ENCODE results near the gene NR2E1.

Gene NR2E1

GRCh38 chr6:108165714-108166663 is at the start of gene NR2E1:
TSS of gene NR2E1 (plus strand) at chr6:108166022. CDS start at chr6:108166766, 744 bp downstream.
- no peak for DNase-seq (ENCODE audit: low spot score)

DNA sequence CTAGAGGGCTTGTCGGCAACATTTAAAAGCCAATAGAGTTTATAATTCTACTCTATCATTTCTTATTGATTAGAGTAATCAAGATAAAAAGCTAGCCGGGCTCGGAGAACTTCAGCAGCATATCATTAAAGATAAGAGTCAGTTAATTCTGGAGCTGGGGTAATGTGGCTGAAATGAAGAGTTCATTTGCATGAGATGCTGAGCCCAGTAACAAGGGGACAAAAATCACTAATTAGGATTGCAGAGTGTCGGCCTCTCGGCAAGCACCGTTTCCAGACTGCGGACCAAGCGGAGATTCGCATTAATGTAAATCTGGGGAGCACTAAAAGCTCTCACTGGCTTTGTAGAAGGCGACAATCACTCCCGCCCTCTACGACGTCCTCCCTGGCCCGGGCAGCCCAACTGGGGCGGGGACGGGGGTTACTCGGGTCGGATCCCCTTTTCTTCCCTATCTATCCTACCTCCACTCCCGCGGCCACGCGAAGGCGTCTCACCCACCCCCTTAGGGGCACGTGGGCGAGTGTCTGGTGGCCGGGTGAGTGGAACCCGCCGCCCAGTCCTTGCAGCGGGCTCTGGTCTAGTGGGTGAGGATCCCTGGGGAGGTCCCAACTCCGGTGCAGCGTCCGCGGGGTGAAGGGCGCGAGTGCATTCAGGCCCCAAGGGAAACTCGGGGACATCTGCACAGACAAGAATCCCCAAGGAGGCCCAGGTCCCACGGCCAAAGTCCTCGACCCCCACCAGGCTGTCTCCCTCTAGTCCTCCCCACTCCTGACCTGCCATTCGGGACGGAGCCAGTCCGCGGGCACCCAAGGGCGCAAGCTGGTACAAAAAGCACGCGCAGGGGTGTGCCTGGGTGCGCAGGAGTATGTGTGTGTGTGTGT is 49.0 kb upstream of the NR2E1 start:
- no peak for DNase-seq (ENCODE audit: low spot score)

DNA sequence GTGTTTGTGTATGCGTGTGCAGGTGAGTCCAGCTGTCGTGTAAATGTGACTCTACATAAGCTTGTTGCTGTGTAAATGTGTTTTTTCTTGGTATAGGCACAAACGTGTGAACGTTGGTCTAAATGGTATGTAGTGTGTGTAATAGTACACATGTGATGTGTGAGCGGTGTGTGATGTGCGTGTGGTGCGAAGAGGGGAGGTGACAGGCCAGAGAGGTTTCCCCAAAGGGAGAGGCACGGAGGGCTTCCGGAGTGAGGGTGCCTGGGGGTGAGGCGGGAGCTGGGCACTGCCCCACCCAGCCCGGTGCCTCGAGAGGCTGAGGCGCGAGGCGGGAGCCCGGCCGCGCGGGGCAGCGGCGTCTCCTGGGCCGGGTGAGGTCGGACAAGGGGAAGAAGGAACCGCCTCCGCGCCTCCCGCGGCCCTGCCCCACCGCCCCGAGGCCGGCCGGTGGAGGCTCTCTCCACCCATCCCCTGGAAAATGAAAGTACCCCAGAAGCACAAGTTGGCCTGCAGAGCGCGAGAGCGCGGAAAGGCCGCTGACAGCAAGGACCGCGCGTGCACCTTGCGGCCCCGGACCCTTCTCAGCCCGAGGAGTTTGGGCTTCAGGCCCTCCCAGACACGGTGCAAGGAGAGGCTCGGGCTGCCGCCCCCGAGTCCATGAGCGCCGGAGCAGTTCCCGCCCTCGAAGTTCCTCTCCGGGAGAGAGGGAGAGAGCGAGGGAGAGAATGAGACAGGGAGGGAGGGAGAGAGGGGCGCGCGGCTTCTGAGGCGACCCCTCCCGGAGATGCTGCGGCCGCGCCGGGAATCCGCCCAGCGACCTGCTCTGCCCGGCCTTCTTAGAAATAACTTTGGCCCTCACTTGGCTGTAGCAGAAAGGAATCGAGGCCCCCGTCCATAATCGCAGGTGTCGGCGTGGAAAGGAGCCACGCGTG is 48.1 kb upstream of the NR2E1 start:
- peak; percentile 50 for DNase-seq (ENCODE audit: low spot score)

DNA sequence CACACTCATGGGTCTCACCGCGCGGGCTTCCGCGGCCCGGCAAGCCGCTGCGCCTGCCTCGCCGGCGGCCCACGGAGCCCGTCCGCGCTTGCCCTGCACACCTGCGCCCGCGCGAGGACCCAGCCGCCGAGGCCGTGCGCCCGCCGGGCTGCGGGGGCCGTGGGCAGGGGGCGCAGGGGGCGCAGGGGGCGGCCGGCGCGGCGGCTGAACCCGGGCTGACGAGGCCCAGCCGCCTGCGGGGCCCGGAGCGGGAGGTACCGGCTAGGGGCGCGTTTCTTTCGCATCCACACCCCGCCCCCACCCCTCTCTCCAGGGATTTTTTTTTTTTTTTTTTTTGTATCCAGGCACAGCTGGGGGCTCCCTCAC is 47.5 kb upstream of the NR2E1 start:
- no peak for DNase-seq (ENCODE audit: low spot score)

DNA sequence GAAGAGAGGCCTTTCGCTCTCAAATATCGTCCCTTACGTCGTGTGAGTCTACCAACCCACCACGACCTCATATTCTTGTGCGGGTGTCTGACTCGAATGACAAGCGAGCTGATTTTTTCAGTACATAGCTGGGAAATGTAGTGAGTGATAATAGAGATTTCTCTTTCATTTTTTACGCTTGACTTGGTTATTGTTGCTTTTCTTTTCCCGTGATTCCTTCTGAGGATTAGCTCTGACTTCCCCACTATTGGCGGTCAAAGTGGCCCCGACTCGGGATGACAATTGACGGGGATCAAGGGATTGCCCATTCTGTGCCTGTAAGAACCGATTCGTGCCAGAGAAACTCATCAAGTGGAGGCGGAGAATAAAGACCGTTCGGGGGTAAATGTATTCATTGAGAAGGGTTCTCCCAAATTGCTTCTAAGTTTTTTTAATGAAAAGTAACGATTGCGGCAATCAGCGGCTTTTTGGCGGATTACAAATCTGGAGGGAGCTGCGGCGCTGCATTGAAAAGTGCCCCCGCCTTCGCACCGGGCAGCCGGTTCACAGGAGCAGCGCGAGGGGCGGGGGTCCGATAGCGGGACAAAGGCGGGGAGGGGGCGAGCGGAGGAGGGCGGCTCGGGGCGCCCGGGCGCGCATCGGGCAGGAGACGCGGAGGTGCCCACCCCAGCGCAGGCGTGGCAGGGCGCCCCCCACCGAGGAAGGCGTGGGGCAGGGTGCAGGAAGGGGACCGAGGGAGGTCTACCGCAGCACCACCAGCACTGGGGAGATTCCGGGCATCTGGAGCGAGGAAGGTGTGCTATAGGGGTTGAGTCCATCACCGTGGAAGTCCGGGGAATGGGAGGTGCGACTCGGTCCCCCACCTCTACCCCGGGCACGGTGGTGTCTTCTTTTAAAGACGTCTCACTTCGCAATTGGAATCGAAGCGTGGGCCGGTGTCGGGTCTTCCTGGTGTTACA is 46.7 kb upstream of the NR2E1 start:
- DNase-seq (ENCODE audit: low spot score) = no peak

DNA sequence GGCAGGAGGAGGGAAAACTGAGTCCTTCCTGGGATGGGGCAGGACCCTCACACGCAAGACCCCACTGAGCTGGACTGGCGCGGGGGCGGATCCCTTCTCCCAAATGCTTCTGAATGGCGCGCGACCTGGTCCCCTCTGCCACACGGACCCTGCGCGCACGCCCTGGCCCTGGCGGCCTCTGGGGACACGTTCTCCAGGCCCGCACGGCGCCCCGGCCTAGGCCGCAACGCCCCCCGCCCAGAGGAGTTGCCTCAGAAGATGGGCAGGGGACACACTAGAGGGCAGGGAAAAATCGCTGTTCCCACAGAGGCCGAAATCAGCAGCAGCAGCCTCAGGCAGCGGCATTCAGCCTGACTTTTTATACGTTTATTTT is 46.1 kb upstream of the NR2E1 start:
- no peak for DNase-seq (ENCODE audit: low spot score)

GRCh38 chr6:108120311-108120710 is 45.5 kb upstream of the NR2E1 start:
- no peak for DNase-seq (ENCODE audit: low spot score)

DNA sequence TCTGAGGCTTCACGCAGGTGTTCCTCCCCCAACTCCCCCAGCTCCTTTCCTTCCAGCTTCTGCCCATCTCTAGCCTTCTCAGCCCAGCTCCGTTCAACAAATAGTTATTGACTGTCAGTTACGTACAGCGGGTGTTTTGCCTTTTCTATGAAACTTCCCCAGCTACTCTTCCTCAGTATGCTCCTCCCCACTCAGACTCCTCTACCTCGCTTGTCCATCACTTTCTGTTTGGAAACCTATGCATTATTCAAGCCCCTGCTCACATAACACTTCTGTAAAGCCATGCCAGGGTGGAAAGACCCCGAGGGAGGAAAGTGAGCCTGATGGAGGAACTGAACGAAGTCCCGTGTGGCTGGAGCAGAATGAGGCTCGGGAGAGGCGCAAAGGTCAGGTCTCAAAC is 44.2 kb upstream of the NR2E1 start:
- no peak for DNase-seq (ENCODE audit: low spot score)

DNA sequence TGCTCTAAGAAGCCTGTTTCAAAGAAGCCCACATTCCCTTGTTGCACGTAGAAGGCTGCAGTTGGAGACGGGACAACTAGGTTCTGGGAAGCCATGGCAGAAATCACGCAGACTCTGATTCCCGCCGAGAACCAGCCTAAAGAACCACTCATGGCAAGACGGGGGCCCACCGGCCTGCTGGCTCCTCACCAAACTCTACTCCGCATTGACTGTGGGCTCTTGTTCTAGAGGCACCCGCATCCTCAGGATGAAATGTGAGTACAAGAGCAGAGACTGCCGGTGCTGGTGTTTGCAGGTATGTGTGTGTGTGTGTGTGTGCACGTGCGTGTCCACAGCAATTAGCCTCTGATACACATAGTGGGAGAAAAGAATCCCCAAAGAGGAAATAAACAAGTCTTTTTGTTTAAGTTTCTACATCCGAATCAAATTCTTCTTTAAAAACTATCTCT is 42.3 kb upstream of the NR2E1 start:
- no peak for DNase-seq (ENCODE audit: low spot score)

DNA sequence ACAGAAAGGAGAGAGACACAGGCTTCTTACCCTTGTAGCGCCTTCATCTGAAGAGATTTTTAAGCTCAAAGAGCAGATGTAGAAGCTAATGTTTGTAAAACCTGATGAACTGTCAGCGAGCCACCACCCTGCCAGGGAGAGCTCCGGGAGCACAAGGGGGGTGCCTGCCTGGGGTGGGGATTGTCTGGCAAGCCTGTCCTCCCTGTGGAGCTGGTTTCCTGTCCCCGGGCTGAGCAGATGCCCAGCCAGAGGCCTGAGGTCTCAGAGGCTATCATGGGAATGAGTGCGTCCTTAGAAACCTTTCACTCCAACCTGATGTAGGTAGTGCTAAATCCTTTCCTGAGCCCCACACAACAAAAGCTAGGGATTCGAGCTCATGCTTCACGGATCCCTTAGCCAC is 41.9 kb upstream of the NR2E1 start:
- DNase-seq (ENCODE audit: low spot score) = no peak

- DNase-seq (ENCODE audit: low spot score) = no peak
These were observed 38.8 kb upstream of the NR2E1 start for GRCh38 chr6:108127056-108127455.

DNA sequence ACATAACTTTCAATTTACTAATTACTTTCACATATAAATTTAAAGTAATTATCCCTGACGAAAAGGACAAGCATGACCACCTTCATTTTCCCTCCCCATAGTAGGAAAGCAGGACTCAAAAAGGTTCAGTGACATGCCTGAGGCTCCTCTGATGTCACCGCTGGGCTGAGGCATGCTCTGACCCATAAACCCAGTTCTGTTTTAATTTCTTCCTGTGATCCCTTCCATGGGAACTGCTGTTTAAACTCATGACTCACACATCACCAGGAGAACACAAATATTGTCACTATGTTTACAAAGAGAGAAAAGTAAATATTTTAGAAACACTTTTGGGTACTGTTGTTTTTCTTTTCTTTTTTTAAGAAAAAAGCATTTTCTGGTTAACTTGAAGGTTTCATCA is 38.0 kb upstream of the NR2E1 start:
- peak; percentile 65 for DNase-seq (ENCODE audit: low spot score)

- no peak for DNase-seq (ENCODE audit: low spot score)
These were observed 35.6 kb upstream of the NR2E1 start for GRCh38 chr6:108130262-108130661.

DNA sequence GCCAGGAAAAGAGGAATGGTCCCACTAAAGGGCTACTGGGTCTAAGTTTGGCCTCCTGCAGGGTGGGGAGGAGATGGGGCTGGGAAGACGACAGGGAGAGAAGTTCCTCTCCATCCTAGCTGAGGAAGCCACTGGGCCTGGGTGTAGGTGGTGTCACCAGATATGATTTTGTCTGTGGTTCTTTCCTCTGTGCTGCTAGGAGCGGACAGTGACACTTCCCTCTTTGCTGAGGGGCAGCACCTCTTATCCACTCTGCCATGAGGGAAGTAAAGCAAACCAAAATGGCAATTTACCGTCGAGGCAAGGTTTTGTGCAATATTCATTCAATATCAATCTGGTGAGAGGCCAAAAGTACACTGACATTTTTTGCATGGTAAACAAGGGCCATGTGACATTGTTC is 33.0 kb upstream of the NR2E1 start:
- no peak for DNase-seq (ENCODE audit: low spot score)

DNA sequence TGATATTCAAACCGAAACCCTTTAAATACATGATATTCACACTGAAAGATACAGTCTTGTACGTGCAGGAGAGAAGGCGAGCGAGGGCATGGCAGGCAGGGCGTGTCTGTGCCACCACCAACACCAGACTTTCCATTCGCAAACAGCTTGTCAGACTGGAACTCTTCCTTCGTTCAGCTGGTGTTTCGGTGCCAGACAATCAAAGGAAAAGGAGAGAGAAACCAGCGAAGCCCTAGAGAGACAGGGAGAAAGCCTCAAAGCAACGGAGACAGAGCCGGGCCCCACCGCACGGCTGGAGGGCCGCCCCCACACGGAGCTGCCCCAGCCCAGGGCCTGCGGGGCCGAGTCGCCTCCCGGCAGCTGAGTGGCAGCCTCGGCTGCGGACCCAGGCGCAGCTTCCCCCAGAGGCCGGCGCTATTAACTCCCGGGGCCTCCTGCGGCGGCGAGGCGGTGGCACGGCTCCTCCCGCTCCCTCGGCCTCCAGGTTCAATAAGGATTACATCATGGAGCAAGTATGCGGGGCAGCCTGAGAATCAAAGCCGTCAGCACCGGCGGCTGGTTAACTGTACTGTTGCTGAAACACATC is 32.1 kb upstream of the NR2E1 start:
- DNase-seq (ENCODE audit: low spot score) = peak; percentile 89

DNA sequence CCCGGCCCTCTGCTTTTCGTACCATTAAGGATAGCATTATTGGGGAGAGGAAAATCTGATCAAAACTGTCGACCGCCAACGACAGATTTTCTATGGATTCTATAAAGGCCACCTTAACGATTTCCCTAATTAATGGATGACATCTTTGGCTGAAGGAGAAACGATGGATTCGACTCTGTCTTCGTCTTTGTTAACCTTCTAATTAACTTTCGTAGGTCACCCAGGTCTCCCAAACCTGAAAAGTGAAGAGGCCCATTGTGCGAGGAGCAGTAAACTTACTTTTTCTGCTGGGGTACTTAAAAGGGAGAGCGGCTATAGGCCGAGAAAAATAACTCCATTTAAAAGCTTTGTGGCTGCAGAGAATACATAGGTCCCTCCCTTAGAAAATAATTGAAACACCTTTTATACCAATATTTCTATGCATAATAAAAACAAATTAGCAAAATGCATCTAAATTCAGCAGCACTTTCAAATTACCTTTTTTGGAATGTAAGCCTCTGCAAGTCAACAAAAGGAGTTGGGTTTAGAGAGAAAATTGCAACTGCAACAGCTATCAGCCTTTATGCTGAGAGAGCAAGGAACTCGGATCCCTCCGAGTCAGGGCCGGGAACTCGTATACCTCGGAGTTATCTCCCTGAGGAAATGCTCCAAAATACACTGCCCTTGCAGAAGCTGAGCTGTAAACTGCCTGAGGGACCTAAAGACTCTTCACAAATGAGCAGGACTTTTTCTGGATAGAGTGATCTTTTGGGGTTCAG is 31.4 kb upstream of the NR2E1 start:
- no peak for DNase-seq (ENCODE audit: low spot score)

DNA sequence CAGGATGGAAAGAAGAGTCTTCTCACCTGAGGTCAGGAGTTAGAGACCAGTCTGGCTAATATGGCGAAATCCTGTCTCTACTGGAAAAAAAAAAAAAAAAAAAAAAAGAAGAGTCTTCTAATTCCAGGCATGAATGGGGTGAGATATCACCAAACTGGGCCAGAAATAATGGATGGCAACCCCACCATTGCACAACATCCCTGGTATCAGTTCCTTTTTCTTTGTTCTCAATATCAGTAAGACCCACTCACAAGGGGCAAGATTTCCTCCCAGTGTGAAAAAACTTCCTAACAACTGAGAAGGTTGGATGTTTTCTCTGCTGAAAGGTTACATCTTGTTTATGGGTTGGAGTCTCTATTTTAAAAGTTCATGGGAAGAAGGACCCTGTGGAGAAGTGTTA is 23.6 kb upstream of the NR2E1 start:
- no peak for DNase-seq (ENCODE audit: low spot score)

DNA sequence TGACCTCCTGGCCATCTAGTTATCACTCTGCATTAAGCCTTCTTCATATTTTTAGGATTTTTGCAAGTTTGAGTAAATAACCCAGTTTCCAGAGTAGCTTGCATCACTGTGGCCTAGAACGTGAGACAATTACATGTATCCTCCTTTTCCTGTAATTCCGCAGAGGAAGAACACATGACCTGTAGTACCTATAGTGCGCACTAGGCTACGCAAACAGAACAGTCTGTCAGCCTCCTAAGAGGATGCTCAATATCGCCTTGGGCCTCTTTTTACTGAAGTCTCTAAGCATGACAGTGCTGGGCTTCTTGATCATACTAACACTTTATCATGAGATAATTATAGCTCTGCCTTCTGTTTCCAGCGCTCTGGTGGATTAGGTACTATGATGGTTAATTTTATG is 20.2 kb upstream of the NR2E1 start:
- DNase-seq (ENCODE audit: low spot score) = no peak

- DNase-seq (ENCODE audit: low spot score) = no peak
These were observed 13.4 kb upstream of the NR2E1 start for GRCh38 chr6:108152446-108152845.

Data from AG08396 (cell line).